ENCODE results near the gene UBE2E1.

UBE2E1 gene

DNA sequence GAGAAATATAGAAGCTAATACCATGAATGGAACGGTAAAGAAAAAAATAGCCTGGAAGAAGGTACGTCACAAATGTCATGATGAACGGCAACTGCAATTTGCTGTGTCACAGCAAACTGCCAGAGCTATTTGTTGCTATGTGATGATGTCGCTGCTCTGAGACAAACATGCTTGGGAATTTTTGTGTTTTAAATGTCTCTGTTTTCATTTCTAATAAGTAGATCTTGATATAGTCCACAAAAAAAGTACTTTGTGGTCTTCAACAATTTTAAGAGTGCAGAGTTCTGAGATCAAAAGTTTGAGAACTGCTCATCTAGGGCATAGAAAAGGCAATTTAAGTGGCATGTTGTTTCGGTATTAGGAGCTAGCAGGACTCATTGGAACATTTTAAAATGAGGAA is 135.0 kb downstream of the UBE2E1 start:
- TF ChIP-seq EP300 (IDR thresholded peaks at IDR 0.05; ENCODE audit: borderline replicate concordance) (no peak), TEAD4 (IDR thresholded peaks at IDR 0.05) (no peak), TAF1 (IDR thresholded peaks at IDR 0.05; ENCODE audit: low read depth) (no peak), CREB1 (IDR thresholded peaks at IDR 0.05; ENCODE audit: low read depth) (no peak), FOXM1 (IDR thresholded peaks at IDR 0.05; ENCODE audit: borderline replicate concordance, low read depth) (no peak), TCF12 (IDR thresholded peaks at IDR 0.05; ENCODE audit: low read depth) (no peak), RAD21 (IDR thresholded peaks at IDR 0.05; ENCODE audit: low read depth) (no peak), EGR1 (IDR thresholded peaks at IDR 0.05) (no peak), ZBTB7A (IDR thresholded peaks at IDR 0.05; ENCODE audit: low read depth) (no peak), CEBPB (IDR thresholded peaks at IDR 0.05) (no peak), YY1 (IDR thresholded peaks at IDR 0.05; ENCODE audit: low read depth) (no peak), NFIC (IDR thresholded peaks at IDR 0.05) (no peak)
- TF ChIP-seq, protein P1, sequence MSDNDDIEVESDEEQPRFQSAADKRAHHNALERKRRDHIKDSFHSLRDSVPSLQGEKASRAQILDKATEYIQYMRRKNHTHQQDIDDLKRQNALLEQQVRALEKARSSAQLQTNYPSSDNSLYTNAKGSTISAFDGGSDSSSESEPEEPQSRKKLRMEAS (IDR thresholded peaks at IDR 0.05), result no peak
- TF ChIP-seq, protein P2, sequence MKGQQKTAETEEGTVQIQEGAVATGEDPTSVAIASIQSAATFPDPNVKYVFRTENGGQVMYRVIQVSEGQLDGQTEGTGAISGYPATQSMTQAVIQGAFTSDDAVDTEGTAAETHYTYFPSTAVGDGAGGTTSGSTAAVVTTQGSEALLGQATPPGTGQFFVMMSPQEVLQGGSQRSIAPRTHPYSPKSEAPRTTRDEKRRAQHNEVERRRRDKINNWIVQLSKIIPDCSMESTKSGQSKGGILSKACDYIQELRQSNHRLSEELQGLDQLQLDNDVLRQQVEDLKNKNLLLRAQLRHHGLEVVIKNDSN (IDR thresholded peaks at IDR 0.05), result no peak
- TF ChIP-seq, protein P3, sequence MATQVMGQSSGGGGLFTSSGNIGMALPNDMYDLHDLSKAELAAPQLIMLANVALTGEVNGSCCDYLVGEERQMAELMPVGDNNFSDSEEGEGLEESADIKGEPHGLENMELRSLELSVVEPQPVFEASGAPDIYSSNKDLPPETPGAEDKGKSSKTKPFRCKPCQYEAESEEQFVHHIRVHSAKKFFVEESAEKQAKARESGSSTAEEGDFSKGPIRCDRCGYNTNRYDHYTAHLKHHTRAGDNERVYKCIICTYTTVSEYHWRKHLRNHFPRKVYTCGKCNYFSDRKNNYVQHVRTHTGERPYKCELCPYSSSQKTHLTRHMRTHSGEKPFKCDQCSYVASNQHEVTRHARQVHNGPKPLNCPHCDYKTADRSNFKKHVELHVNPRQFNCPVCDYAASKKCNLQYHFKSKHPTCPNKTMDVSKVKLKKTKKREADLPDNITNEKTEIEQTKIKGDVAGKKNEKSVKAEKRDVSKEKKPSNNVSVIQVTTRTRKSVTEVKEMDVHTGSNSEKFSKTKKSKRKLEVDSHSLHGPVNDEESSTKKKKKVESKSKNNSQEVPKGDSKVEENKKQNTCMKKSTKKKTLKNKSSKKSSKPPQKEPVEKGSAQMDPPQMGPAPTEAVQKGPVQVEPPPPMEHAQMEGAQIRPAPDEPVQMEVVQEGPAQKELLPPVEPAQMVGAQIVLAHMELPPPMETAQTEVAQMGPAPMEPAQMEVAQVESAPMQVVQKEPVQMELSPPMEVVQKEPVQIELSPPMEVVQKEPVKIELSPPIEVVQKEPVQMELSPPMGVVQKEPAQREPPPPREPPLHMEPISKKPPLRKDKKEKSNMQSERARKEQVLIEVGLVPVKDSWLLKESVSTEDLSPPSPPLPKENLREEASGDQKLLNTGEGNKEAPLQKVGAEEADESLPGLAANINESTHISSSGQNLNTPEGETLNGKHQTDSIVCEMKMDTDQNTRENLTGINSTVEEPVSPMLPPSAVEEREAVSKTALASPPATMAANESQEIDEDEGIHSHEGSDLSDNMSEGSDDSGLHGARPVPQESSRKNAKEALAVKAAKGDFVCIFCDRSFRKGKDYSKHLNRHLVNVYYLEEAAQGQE (IDR thresholded peaks at IDR 0.05; ENCODE audit: low read depth), result no peak

Measured in Ishikawa (cell line).